ENCODE data around the gene GPRASP2.

GPRASP2 gene

GRCh38 chrX:102739657-102740056, 27.4 kb downstream of the GPRASP2 start:
- DNase-seq (ENCODE audit: extremely low spot score, insufficient read length, low read depth), result no peak
- no peak for FAIRE-seq

- DNase-seq (ENCODE audit: extremely low spot score, insufficient read length, low read depth), result no peak
- FAIRE-seq, result no peak
These were observed 32.1 kb downstream of the GPRASP2 start for GRCh38 chrX:102744307-102744706.

GRCh38 chrX:102745513-102745856, 33.2 kb downstream of the GPRASP2 start:
- FAIRE-seq (no peak), DNase-seq (ENCODE audit: extremely low spot score, insufficient read length, low read depth) (no peak)

- no peak for FAIRE-seq
- no peak for DNase-seq (ENCODE audit: extremely low spot score, insufficient read length, low read depth)
These were observed 33.8 kb downstream of the GPRASP2 start for GRCh38 chrX:102745857-102746584.

GRCh38 chrX:102765217-102765616, 53.0 kb downstream of the GPRASP2 start:
- FAIRE-seq, result no peak
- DNase-seq (ENCODE audit: extremely low spot score, insufficient read length, low read depth), result no peak

- DNase-seq (ENCODE audit: extremely low spot score, insufficient read length, low read depth), result no peak
These were observed 53.6 kb downstream of the GPRASP2 start for GRCh38 chrX:102765809-102766208.

GRCh38 chrX:102767287-102767686, 55.0 kb downstream of the GPRASP2 start:
- DNase-seq (ENCODE audit: extremely low spot score, insufficient read length, low read depth) (no peak), FAIRE-seq (no peak)

More at GRCh38 chrX:102765809-102766208, 53.6 kb downstream of the GPRASP2 start:
- FAIRE-seq, result no peak

Measured in GM18507 (cell line).